ENCODE measurements around the gene TTC3.

GRCh38 chr21:37077403-37077802 lies 4.3 kb downstream of the TTC3 start:
- no peak for TF ChIP-seq CTCF (IDR thresholded peaks at IDR 0.05)
- TF ChIP-seq POLR2A (IDR thresholded peaks at IDR 0.05): no peak
